GM21390 (cell line): ENCODE data around the gene DNAJB9.

ENCODE experiments used
- ATAC-seq: cut with Tn5 transposase; IDR thresholded peaks from one replicate; pipeline ENCODE4 v1.9.1; 2021; ENCODE audit not compliant: unreplicated experiment

The DNAJB9 gene

DNA sequence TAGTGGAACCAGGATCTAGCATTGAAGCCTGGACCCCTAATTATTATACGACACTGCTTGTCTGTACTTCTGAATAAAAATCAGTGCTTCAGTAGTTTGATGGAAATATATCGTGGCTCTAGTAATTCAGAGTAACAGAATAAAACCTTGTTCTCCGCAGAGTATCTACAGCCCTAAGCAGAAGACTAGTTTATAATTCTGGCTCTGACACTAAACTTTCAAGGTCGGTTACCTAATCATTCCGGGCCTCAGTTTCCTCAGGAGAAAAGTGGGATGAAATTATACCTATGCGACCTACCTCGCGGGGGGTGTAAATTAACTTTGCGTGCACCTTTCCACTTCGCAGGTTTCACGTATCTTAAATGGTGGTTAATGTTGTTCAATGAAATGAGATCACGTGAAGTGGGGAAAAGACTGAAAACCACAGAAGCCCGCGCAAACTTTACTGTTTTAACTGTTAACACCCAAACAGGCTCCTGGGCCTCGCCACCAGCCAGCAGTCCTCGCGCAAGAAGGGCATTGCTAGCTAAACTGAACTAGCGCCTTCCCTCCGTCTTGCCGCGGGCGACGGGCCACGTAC is 783 bp upstream of the DNAJB9 start:
- no peak for ATAC-seq

DNA sequence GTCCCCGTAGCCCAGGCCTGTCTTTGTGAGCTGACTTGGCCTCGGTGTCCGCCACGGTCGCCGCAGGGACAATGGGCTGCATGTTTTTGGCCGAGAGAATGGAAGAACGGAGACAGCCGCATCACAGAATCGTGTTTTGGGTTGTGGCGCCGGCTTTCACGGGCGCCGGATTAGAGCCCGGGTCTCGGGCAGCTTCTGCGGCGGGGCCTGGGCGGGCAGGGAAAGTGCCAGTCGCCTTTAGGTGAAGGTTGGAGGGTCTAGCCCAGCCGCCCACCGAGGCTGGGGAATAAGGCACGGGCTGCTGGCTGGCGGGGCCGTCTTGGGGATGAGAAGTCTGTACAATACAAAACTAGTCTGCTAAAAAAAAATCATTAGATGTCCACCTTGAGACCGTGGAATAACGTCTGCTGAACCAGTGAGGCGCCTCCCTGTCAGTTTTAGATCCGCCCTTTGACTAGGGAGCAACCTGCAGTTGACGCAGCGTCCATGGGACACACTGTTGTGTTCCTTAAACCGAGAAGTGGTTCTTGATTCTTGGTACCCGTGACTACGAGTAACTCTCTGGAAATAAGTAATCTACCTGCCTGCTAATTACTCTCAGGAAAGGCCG is 577 bp downstream of the DNAJB9 start:
- peak; percentile 19 for ATAC-seq

- ATAC-seq: no peak
Measured at GRCh38 chr7:108572480-108572879, 2.8 kb downstream of the DNAJB9 start.

- ATAC-seq: no peak
Measured at GRCh38 chr7:108575156-108575555, 5.5 kb downstream of the DNAJB9 start.

DNA sequence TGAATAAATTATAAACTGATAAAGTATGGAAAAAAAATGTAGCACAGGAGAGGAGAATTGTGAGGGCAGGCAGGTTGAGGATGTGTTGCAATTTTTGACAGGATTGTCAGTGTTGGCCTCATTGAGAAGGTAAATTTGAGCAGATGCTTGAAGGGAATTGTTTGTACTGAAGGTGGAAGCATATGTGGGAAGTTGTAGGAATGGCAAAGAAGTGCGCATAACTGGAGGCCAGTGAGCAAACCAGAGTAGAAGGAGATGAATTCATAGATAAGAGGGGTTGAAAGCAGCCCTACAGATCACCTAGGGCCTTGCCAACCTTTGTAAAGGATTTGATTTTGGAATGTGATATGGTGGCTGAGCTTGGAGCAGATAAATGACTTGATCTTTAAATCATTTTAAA is 6.4 kb downstream of the DNAJB9 start:
- ATAC-seq: no peak

DNA sequence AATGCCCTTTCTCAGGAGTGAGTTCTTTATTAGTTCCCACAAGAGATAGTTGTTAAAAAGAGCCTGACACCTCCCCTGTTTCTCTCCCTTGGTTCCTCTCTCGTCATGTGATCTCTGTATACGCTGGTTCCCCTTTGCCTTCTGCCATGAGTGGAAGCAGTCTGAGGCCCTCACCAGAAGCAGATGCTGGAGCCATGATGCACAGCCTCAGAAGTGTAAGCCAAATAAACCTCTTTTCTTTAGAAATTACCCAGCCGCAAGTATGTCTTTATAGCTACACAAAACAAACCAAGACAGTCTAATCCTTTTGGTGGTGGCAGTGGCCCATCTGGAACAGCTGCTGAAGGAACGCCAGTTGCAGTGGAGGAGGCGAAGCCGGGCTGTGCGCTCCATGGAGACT is 9.3 kb downstream of the DNAJB9 start:
- ATAC-seq: no peak

- no peak for ATAC-seq
Measured at GRCh38 chr7:108580298-108580697, 10.6 kb downstream of the DNAJB9 start.

- no peak for ATAC-seq
Measured at GRCh38 chr7:108581655-108582491, 12.2 kb downstream of the DNAJB9 start.

GRCh38 chr7:108584211-108584610 is 14.5 kb downstream of the DNAJB9 start:
- no peak for ATAC-seq

- ATAC-seq: no peak
Measured at GRCh38 chr7:108585843-108586242, 16.2 kb downstream of the DNAJB9 start.

DNA sequence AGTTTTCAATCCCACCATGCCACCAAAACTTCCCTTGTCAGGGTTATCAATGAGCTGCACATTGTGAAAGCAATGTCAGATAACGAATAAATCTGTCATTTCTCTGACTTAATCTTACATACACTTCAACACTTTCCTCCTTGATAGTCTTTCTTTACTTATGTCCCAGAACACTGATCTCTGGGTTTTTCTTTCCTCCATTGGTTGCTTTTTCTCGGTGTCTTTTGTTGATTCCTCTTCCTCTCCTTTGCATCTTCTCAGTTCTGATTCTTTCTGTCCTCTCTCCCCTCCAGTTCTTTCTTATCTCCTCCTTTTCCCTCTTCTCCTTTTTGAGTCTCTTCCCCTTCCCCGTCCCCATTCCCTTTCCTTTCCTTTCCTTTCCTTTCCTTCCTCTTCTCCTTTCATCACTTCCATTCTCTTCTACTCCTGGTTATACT is 16.6 kb downstream of the DNAJB9 start:
- ATAC-seq: no peak

- ATAC-seq: no peak
Measured at GRCh38 chr7:108589199-108589598, 19.5 kb downstream of the DNAJB9 start.

DNA sequence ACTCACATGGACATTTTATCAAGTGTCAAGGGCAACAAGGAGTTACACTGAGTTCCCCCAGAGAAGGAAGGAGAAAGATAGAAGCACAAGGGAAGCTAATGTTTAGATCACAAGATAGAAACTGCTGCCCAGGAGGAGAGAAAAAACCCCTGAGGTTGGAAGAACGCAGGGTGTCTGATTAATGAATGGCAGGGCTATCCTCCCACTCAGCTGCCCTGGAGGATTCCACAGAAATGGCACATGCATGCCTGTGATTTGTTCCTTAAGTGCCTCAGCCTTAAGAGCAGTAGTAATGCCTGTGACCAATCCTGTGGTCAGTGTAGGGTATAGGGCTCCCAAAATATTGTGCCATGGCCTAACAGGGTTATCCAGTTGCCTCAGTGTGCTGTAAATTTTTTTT is 20.2 kb downstream of the DNAJB9 start:
- no peak for ATAC-seq

DNA sequence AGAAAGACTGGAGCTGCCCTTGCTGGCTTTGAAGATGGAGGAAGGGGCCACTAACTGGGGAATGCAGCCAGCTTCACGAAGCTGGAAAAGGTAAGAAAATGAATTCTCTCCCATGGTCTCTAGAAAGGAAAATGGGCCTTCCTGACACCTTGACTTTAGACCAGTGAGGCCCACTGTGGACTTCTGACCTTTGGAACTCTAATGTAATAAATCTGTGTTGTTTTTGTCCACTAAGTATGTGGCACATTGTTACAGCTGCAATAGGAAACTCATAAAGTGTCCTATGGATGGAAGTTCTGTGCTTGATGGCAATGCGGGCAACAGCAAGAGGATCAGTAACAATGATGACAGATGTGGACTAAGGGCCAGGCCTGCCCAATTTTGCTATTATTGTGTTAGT is 20.9 kb downstream of the DNAJB9 start:
- ATAC-seq: no peak

DNA sequence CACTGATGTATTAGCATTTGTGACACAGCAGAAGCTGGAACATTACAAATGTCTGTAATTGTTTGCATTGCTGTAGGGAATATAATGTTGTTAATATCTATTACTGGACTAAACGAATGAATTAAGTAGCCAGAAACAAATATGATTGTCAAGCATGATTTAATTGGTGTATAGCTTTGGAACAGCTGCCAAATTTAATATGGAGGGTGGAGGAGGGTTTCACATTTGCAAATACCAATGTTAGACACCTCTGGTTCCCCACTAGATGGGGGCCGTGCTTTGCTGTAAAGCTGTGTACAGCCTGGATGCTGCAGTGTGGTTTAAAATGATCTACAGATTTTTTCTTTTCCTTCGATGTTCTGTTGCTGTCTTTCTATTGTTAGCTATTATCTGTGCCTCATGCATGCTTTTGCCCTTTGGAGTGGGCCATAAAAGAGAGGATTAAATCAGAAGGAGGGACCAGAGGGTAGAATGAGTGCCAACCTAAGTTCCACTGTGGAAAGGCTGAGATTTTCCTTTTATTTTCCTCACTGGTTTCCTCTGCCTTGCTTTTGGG is 23.1 kb downstream of the DNAJB9 start:
- no peak for ATAC-seq

- ATAC-seq: no peak
Measured at GRCh38 chr7:108596560-108596959, 26.9 kb downstream of the DNAJB9 start.

- ATAC-seq: no peak
Measured at GRCh38 chr7:108598153-108598552, 28.5 kb downstream of the DNAJB9 start.

GRCh38 chr7:108598914-108599580 is 29.4 kb downstream of the DNAJB9 start:
- no peak for ATAC-seq

- no peak for ATAC-seq
Measured at GRCh38 chr7:108600399-108600798, 30.7 kb downstream of the DNAJB9 start.

- no peak for ATAC-seq
Measured at GRCh38 chr7:108603656-108604306, 34.1 kb downstream of the DNAJB9 start.
